ENCODE results near the gene HS1BP3.

The HS1BP3 gene

GRCh38 chr2:20599861-20600461 is 50.9 kb downstream of the HS1BP3 start:
- no peak for DNase-seq (ENCODE audit: low read depth)

- DNase-seq (ENCODE audit: low read depth), result no peak
Measured at GRCh38 chr2:20599001-20599600, 51.8 kb downstream of the HS1BP3 start.

- no peak for DNase-seq (ENCODE audit: low read depth)
Measured at GRCh38 chr2:20597860-20598183, 53.1 kb downstream of the HS1BP3 start.

- no peak for DNase-seq (ENCODE audit: low read depth)
Measured at GRCh38 chr2:20596973-20597859, 53.7 kb downstream of the HS1BP3 start.

GRCh38 chr2:20596193-20596972 is 54.5 kb downstream of the HS1BP3 start:
- DNase-seq (ENCODE audit: low read depth), result no peak

GRCh38 chr2:20595439-20596192 is 55.3 kb downstream of the HS1BP3 start:
- peak; percentile 84 for DNase-seq (ENCODE audit: low read depth)

GRCh38 chr2:20594957-20595356 is 55.9 kb downstream of the HS1BP3 start:
- DNase-seq (ENCODE audit: low read depth), result no peak

- DNase-seq (ENCODE audit: low read depth), result no peak
Measured at GRCh38 chr2:20594048-20594750, 56.7 kb downstream of the HS1BP3 start.

- no peak for DNase-seq (ENCODE audit: low read depth)
Measured at GRCh38 chr2:20593072-20594034, 57.5 kb downstream of the HS1BP3 start.

GRCh38 chr2:20592106-20593071 is 58.5 kb downstream of the HS1BP3 start:
- DNase-seq (ENCODE audit: low read depth), result no peak

- DNase-seq (ENCODE audit: low read depth), result no peak
Measured at GRCh38 chr2:20590704-20591515, 60.0 kb downstream of the HS1BP3 start.

GRCh38 chr2:20589975-20590703 is 60.8 kb downstream of the HS1BP3 start:
- no peak for DNase-seq (ENCODE audit: low read depth)

GRCh38 chr2:20588918-20589871 is 61.7 kb downstream of the HS1BP3 start:
- DNase-seq (ENCODE audit: low read depth), result no peak

GRCh38 chr2:20585710-20586594 is 64.9 kb downstream of the HS1BP3 start:
- DNase-seq (ENCODE audit: low read depth), result no peak

GRCh38 chr2:20585359-20585709 is 65.6 kb downstream of the HS1BP3 start:
- no peak for DNase-seq (ENCODE audit: low read depth)

Data from CMK (cell line).